GM12878 (cell line): Measurements from ENCODE around the gene LCOR. TPM values are rescaled to one million over a fixed set of nuclear protein-coding genes. Genes with fewer than 3 reads are reported as not detected.

Experiments used
- ATAC-seq: fragments of 200-7000 bp; cut with Tn5 transposase; 3 replicates; pipeline ENCODE4 v1.9.1; 2020; ENCODE audit warnings: mild to moderate bottlenecking, moderate library complexity
- BruUV-seq: library from RNA; stranded (reverse); fragments of 400-500 nt; replicated peaks from 2 replicates; lab custom pipeline; 2021; lab: Mats Ljungman, UMichigan
- CTCF ChIA-PET: fragments of 300-600 bp; sonication (Branson Sonifier 250); formaldehyde crosslinking; extraction: SDS; loops from one replicate; lab custom pipeline; 2021; ENCODE audit warnings: inconsistent platforms; lab: Yijun Ruan, JAX
- POLR2A ChIA-PET: fragments of 350-600 bp; formaldehyde crosslinking; extraction: SDS; loops from one replicate; lab custom pipeline; 2021; ENCODE audit warnings: inconsistent platforms; lab: Charles Lee
- RAD21 ChIA-PET: fragments of 300-600 bp; sonication (Branson Sonifier 250); formaldehyde crosslinking; loops from one replicate; lab custom pipeline; 2023; ENCODE audit warnings: antibody characterized with exemption; ENCODE audit not compliant: unreplicated experiment; lab: Charles Lee
- SMC1A ChIA-PET: fragments of 300-600 bp; sonication (Branson Sonifier 250); formaldehyde crosslinking; loops from one replicate; lab custom pipeline; 2023; ENCODE audit not compliant: unreplicated experiment, uncharacterized antibody; lab: Charles Lee
- DNase-seq: peaks from one replicate; pipeline ENCODE4 v3.0.0-alpha.2; 2011; ENCODE audit warnings: low read depth, low spot score
- FAIRE-seq: peaks from 3 replicates; lab custom pipeline; 2011; peaks lifted over from hg19 to GRCh38; lab: Jason Lieb, UNC
- H2AFZ ChIP-seq: 2 replicates; pipeline ENCODE4 v1.6.0; 2011; ENCODE audit warnings: low read depth, low read length, control low read depth; ENCODE audit not compliant: control insufficient read depth
- H3K27ac ChIP-seq: 2 replicates; pipeline ENCODE4 v1.5.1; 2011; ENCODE audit warnings: control low read depth; ENCODE audit not compliant: control insufficient read depth, insufficient read depth
- H3K27me3 ChIP-seq, 2 experiments: replicated peaks in 1 of 2; 2 replicates each; pipeline versions ENCODE4 v1.6.0 to v1.6.1; 2011; ENCODE audit warnings: low read length in 1 of 2; ENCODE audit not compliant: control insufficient read depth in 2 of 2, insufficient read depth in 2 of 2
- H3K36me3 ChIP-seq, 2 experiments: 2 replicates each; pipeline ENCODE4 v1.5.1; 2011; ENCODE audit warnings: low read length in 1 of 2; ENCODE audit not compliant: control insufficient read depth in 2 of 2, insufficient read depth in 2 of 2
- H3K4me1 ChIP-seq: 2 replicates; pipeline ENCODE4 v1.6.1; 2011; ENCODE audit warnings: mild to moderate bottlenecking, low read length, moderate library complexity, mixed read lengths; ENCODE audit not compliant: control insufficient read depth, insufficient read depth
- H3K4me2 ChIP-seq: 2 replicates; pipeline ENCODE4 v1.6.0; 2011; ENCODE audit warnings: control low read depth; ENCODE audit not compliant: control insufficient read depth, insufficient read depth
- H3K4me3 ChIP-seq: fragments of 200-600 bp; sonication (generic); 2 replicates; pipeline ENCODE4 v1.5.1; 2016
- H3K79me2 ChIP-seq: 2 replicates; pipeline ENCODE4 v1.6.0; 2011; ENCODE audit warnings: low read length; ENCODE audit not compliant: control insufficient read depth, insufficient read depth
- H3K9ac ChIP-seq: 2 replicates; pipeline ENCODE4 v1.8.0; 2011; ENCODE audit warnings: low read length, control low read depth, mixed read lengths; ENCODE audit not compliant: control insufficient read depth, insufficient read depth
- H3K9me3 ChIP-seq: replicated peaks from 3 replicates; pipeline ENCODE4 v1.5.1; 2011; ENCODE audit warnings: mild to moderate bottlenecking, low read length; ENCODE audit not compliant: control insufficient read depth, insufficient read depth
- H4K20me1 ChIP-seq: 2 replicates; pipeline ENCODE4 v1.6.0; 2011; ENCODE audit not compliant: control insufficient read depth, insufficient read depth
- BHLHE40 ChIP-seq, 2 experiments: fragments of 450-650 bp in 1 of 2; IDR thresholded peaks; 2 replicates each; pipeline ENCODE4 v1.6.1; 2011 to 2017; ENCODE audit warnings: low read depth in 2 of 2, borderline replicate concordance in 1 of 2, improper control_type of control experiment in 1 of 2, low read length in 1 of 2, mild to moderate bottlenecking in 1 of 2
- CHD1 ChIP-seq: IDR thresholded peaks from 2 replicates; pipeline ENCODE4 v1.6.1; 2012; ENCODE audit warnings: low read depth, low read length, improper control_type of control experiment
- CHD2 ChIP-seq: IDR thresholded peaks from 2 replicates; pipeline ENCODE4 v1.6.1; 2011; ENCODE audit warnings: low read depth, low read length, improper control_type of control experiment, borderline replicate concordance
- ELK1 ChIP-seq: IDR thresholded peaks from 2 replicates; pipeline ENCODE4 v1.6.1; 2012; ENCODE audit warnings: low read depth, low read length, improper control_type of control experiment
- ESRRA ChIP-seq: IDR thresholded peaks from 2 replicates; pipeline ENCODE4 v1.6.1; 2012; ENCODE audit warnings: mild to moderate bottlenecking, low read length, improper control_type of control experiment
- FOS ChIP-seq: IDR thresholded peaks from 3 replicates; pipeline ENCODE4 v1.6.1; 2011; ENCODE audit warnings: borderline replicate concordance; ENCODE audit not compliant: insufficient read length; ENCODE audit errors: extremely low read depth
- NBN ChIP-seq: fragments of 450-650 bp; IDR thresholded peaks from 2 replicates; pipeline ENCODE4 v1.6.1; 2016
- NFYA ChIP-seq: IDR thresholded peaks from 2 replicates; pipeline ENCODE4 v1.6.1; 2011; ENCODE audit warnings: low read depth, mild to moderate bottlenecking, low read length, improper control_type of control experiment, borderline replicate concordance
- NR2F1 ChIP-seq: fragments of 450-650 bp; conservative IDR thresholded peaks from 2 replicates; pipeline ENCODE4 v1.6.1; 2017; ENCODE audit warnings: mild to moderate bottlenecking
- RELA ChIP-seq: fragments of 450-650 bp; IDR thresholded peaks from 2 replicates; pipeline ENCODE4 v1.8.0; 2014; ENCODE audit warnings: borderline replicate concordance; ENCODE audit not compliant: partially characterized antibody
- SIX5 ChIP-seq: IDR thresholded peaks from 2 replicates; pipeline ENCODE4 v1.6.1; 2011; ENCODE audit warnings: mild to moderate bottlenecking, low read depth, low read length, moderate library complexity; ENCODE audit not compliant: severe bottlenecking
- SRF ChIP-seq, 2 experiments: IDR thresholded peaks; 2 replicates each; pipeline ENCODE4 v1.6.1; 2011; ENCODE audit warnings: low read depth in 2 of 2, low read length in 2 of 2, mild to moderate bottlenecking in 1 of 2, moderate library complexity in 1 of 2
- TARDBP ChIP-seq: IDR thresholded peaks from 2 replicates; pipeline ENCODE4 v1.6.1; 2016; ENCODE audit warnings: borderline replicate concordance
- TCF3 ChIP-seq: IDR thresholded peaks from 2 replicates; pipeline ENCODE4 v1.6.1; 2012; ENCODE audit warnings: low read depth, mild to moderate bottlenecking, low read length, borderline replicate concordance; ENCODE audit not compliant: insufficient read depth
- TCF7 ChIP-seq: IDR thresholded peaks from 2 replicates; pipeline ENCODE4 v1.6.1; 2014; ENCODE audit warnings: antibody characterized with exemption, borderline replicate concordance
- WGBS: methylation state at CpG from one replicate; pipeline ENCODE4 v1.1.6; 2016; ENCODE audit warnings: low lambda C conversion rate; ENCODE audit not compliant: insufficient replicate concordance, insufficient coverage; ENCODE audit errors: missing lambda C conversion rate; 5-methylcytosine and 5-hydroxymethylcytosine counted together
- in situ Hi-C: fragments of 300-500 bp; cut with MboI; formaldehyde crosslinking; loops from 9 replicates; pipeline ENCODE4 v1.14.3; 2018; ENCODE audit warnings: mixed read lengths
- intact Hi-C: fragments of 100-400 bp; cut with micrococcal nuclease; formaldehyde crosslinking; loops from one replicate; pipeline ENCODE4 v1.14.2; 2022; ENCODE audit not compliant: unreplicated experiment
- polyA plus RNA-seq, 11 experiments: library from polyadenylated mRNA; depleted of rRNA in 4 of 11; unstranded in 6 of 11; stranded (reverse) in 5 of 11; fragments of >200 nt; fragmentation: Nextera tagmentation in 4 of 11; fragmentation: Illumina TruSeq in 1 of 11; extraction: Ambion mirVana in 4 of 11; extraction: Trizol in 1 of 11; gene quantifications; 1 replicate in 1 of 11; 2 replicates in 10 of 11; pipeline versions ENCODE4 v1.2.1 to v1.2.3, GENCODE V29; 2011 to 2016; ENCODE audit warnings: inconsistent platforms in 2 of 11, missing spikeins in 2 of 11, low read depth in 1 of 11
- total RNA-seq, 4 experiments: library from RNA; depleted of rRNA in 3 of 4; stranded (reverse); fragments of >200 nt in 3 of 4; fragmentation: Illumina TruSeq in 1 of 4; extraction: Trizol in 1 of 4; gene quantifications; 2 replicates each; pipeline versions ENCODE4 v1.2.1 to v1.2.3, GENCODE V29; 2013 to 2021
- TF ChIP-seq, protein P1 (sequence below): IDR thresholded peaks from 2 replicates; pipeline ENCODE4 v1.6.1; 2012; ENCODE audit warnings: improper control_type of control experiment, low read depth, low read length; ENCODE audit not compliant: insufficient replicate concordance
- TF ChIP-seq, protein P2 (sequence below): IDR thresholded peaks from 2 replicates; pipeline ENCODE4 v1.6.1; 2012; ENCODE audit warnings: low read length, inconsistent platforms

Gene LCOR
- total and polyA plus RNA-seq, 10 of the 15 experiments (the other 5 are each of a cell fraction or from before 2014, with no cell fraction given), result 1.6 to 22.0 (median 13.2) TPM

GRCh38 chr10:96988426-96988825 lies 156.3 kb downstream of the LCOR start:
- BruUV-seq, result no TSS peak
- CTCF ChIA-PET, result interaction anchor here (8.2 kb wide), 1 partner anchor 36 kb away, joined by 85 read pairs; no protein-coding TSS in a partner anchor

More at GRCh38 chr10:96988426-96988825, 156.3 kb downstream of the LCOR start:
- no peak overlapping the region for H3K27ac ChIP-seq
- no peaks in the 10 kb centered on the region for H4K20me1 ChIP-seq
- no peak for DNase-seq
- no peaks in the 10 kb centered on the region for H3K79me2 ChIP-seq
- H3K9me3 ChIP-seq, result no peaks in the 10 kb centered on the region
- intact Hi-C loops (no loop called here), in situ Hi-C loops (no loop called here)
- TF ChIP-seq FOS (no peak), CHD2 (no peak), BHLHE40 (IDR thresholded peaks at IDR 0.05; ENCODE audit: borderline replicate concordance in 1 of 2, low read depth in 2 of 2, low read length in 1 of 2) (no peak), RELA (no peak), TCF7 (no peak), ELK1 (no peak), SRF (IDR thresholded peaks at IDR 0.05; ENCODE audit: low read depth in 2 of 2, low read length in 2 of 2) (no peak), NFYA (no peak), TCF3 (no peak), NBN (no peak), TARDBP (no peak), SIX5 (no peak), ESRRA (no peak), NR2F1 (no peak), CHD1 (no peak)
- TF ChIP-seq, protein P1, sequence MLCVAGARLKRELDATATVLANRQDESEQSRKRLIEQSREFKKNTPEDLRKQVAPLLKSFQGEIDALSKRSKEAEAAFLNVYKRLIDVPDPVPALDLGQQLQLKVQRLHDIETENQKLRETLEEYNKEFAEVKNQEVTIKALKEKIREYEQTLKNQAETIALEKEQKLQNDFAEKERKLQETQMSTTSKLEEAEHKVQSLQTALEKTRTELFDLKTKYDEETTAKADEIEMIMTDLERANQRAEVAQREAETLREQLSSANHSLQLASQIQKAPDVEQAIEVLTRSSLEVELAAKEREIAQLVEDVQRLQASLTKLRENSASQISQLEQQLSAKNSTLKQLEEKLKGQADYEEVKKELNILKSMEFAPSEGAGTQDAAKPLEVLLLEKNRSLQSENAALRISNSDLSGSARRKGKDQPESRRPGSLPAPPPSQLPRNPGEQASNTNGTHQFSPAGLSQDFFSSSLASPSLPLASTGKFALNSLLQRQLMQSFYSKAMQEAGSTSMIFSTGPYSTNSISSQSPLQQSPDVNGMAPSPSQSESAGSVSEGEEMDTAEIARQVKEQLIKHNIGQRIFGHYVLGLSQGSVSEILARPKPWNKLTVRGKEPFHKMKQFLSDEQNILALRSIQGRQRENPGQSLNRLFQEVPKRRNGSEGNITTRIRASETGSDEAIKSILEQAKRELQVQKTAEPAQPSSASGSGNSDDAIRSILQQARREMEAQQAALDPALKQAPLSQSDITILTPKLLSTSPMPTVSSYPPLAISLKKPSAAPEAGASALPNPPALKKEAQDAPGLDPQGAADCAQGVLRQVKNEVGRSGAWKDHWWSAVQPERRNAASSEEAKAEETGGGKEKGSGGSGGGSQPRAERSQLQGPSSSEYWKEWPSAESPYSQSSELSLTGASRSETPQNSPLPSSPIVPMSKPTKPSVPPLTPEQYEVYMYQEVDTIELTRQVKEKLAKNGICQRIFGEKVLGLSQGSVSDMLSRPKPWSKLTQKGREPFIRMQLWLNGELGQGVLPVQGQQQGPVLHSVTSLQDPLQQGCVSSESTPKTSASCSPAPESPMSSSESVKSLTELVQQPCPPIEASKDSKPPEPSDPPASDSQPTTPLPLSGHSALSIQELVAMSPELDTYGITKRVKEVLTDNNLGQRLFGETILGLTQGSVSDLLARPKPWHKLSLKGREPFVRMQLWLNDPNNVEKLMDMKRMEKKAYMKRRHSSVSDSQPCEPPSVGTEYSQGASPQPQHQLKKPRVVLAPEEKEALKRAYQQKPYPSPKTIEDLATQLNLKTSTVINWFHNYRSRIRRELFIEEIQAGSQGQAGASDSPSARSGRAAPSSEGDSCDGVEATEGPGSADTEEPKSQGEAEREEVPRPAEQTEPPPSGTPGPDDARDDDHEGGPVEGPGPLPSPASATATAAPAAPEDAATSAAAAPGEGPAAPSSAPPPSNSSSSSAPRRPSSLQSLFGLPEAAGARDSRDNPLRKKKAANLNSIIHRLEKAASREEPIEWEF, result no peak
- TF ChIP-seq, protein P2, sequence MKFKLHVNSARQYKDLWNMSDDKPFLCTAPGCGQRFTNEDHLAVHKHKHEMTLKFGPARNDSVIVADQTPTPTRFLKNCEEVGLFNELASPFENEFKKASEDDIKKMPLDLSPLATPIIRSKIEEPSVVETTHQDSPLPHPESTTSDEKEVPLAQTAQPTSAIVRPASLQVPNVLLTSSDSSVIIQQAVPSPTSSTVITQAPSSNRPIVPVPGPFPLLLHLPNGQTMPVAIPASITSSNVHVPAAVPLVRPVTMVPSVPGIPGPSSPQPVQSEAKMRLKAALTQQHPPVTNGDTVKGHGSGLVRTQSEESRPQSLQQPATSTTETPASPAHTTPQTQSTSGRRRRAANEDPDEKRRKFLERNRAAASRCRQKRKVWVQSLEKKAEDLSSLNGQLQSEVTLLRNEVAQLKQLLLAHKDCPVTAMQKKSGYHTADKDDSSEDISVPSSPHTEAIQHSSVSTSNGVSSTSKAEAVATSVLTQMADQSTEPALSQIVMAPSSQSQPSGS, result no peak
- ChIA-PET SMC1A (no interaction called here), RAD21 (no interaction called here), POLR2A (interaction anchor here (0.7 kb wide), 1 partner anchor 1410 kb away, joined by 3 read pairs; no protein-coding TSS in a partner anchor)
- no peak overlapping the region for H3K4me3 ChIP-seq
- ATAC-seq, result no peak
- H3K36me3 ChIP-seq, result no peaks in the 10 kb centered on the region
- H2AFZ ChIP-seq, result no peak overlapping the region
- WGBS, result 96% methylated on average over 4 of the region's 4 CpGs
- H3K9ac ChIP-seq, result no peak overlapping the region
- H3K27me3 ChIP-seq, result no peaks in the 10 kb centered on the region
- FAIRE-seq, result no peak
- peaks cover 29% of the 10 kb centered on the region for H3K4me1 ChIP-seq
- no peak overlapping the region for H3K4me2 ChIP-seq
